ENCODE data around the gene AUP1.
A peak's percentile ranks its signal among the peaks of the same experiment; 100 is the strongest.

AUP1 gene

GRCh38 chr2:74533464-74533863, 4.0 kb upstream of the AUP1 start:
- DNase-seq = no peak

- no peak for DNase-seq
Observed at GRCh38 chr2:74532222-74532621, 2.7 kb upstream of the AUP1 start.

DNA sequence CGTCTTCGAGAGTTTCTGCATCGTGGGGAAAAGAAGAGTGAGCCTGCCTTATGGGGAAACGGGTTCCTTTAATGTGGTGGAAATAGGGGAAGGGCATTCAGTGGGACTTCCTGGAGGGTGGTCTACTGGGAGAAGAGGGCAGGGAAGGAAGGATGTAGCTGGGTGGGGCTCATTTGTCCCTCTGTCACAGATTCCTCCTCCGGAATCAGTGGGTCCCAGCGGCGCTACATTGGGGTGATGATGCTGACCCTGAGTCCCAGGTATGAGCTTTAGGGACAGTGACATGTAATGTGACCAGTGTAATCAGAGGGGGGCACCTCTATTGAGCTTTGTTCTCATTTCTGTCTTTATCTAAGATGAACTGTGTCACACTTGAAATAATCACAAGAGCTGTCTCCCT, 2.2 kb upstream of the AUP1 start:
- no peak for DNase-seq

GRCh38 chr2:74530239-74531187, 1.0 kb upstream of the AUP1 start:
- peak; percentile 42 for DNase-seq

GRCh38 chr2:74528600-74529356, 728 bp downstream of the AUP1 start:
- no peak for DNase-seq

GRCh38 chr2:74527741-74528140, 1.8 kb downstream of the AUP1 start:
- DNase-seq = no peak

DNA sequence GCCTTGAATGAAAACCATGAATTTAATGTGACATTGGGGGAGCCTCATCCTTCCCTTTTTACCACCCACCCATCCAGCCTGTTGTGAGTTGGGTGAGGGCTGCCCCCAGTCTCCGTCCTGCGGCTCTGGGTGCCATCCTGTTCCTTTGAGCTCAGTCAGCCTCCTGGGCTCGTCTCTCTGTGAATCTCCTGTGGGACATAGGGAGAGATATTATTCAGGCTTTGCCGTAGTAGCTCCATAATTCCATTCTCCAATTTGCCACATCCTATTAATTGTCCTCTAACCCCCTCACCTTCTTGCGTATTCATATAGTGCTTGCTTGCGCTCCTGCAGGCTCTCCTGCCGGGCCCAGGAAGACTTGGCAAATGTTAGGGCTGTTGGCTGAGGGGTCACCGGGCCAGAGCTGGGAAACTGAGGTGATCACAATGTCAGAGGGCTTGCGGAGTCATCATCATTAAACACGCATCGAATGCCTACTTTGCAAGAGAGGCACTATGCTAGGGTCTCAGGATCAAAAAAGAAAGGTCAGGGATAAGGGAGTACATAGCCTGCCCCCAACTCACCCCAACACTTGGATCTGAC, 2.8 kb downstream of the AUP1 start:
- DNase-seq = no peak

- DNase-seq = no peak
Observed at GRCh38 chr2:74525717-74526648, 3.5 kb downstream of the AUP1 start, which contains the start of gene DQX1. DQX1 (minus strand) TSS chr2:74526231; CDS start chr2:74525729, 502 bp downstream.

GRCh38 chr2:74524955-74525716, 4.4 kb downstream of the AUP1 start:
- DNase-seq = no peak

GRCh38 chr2:74524005-74524404, 5.5 kb downstream of the AUP1 start:
- DNase-seq = no peak

DNA sequence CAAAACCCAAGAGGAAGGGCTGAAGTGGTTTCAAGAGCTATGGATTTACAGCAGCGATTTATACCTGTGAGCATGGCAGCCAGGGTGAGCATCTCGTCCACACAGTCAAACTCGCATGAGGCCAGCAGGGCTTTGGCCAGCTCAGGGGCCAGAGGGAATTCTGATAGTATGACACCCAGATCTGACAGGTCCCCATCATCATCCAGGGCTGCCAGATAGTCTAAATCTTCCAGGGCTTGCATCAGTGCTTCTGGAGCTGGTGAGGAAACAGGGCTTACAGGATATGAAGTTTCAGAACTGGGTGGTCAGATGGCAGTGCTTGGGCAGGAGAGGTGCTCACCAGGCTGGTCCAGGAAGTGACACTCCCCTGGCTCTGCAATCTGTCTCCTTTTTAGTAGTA, 7.0 kb downstream of the AUP1 start:
- DNase-seq = no peak

DNA sequence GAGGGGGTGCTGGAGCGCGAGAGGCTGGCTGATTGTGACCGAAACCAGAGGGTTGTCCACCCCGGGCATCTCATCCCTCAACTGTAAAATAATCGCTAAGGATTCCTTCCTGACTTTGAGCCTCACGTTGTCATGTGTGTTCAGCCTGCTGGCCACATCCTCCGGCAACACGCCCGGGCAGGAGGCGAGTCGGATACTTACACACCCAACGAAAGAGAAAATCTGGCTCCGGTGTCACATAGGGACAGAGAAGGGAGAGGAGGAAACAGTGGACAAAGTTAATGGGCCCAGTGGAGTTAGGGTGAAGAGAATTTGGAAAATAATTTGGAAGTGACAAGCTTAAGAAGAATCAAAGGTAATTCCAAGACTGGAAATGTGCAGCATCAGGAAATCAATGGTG, 12.9 kb downstream of the AUP1 start:
- DNase-seq = no peak

- peak; percentile 63 for DNase-seq
Observed at GRCh38 chr2:74515981-74516633, 13.4 kb downstream of the AUP1 start.

GRCh38 chr2:74515271-74515980, 14.1 kb downstream of the AUP1 start:
- DNase-seq = no peak

GRCh38 chr2:74514368-74515270, 14.9 kb downstream of the AUP1 start, which contains the start of gene TLX2:
TLX2 (plus strand) TSS chr2:74514450; CDS start chr2:74514807, 357 bp downstream.
- no peak for DNase-seq

DNA sequence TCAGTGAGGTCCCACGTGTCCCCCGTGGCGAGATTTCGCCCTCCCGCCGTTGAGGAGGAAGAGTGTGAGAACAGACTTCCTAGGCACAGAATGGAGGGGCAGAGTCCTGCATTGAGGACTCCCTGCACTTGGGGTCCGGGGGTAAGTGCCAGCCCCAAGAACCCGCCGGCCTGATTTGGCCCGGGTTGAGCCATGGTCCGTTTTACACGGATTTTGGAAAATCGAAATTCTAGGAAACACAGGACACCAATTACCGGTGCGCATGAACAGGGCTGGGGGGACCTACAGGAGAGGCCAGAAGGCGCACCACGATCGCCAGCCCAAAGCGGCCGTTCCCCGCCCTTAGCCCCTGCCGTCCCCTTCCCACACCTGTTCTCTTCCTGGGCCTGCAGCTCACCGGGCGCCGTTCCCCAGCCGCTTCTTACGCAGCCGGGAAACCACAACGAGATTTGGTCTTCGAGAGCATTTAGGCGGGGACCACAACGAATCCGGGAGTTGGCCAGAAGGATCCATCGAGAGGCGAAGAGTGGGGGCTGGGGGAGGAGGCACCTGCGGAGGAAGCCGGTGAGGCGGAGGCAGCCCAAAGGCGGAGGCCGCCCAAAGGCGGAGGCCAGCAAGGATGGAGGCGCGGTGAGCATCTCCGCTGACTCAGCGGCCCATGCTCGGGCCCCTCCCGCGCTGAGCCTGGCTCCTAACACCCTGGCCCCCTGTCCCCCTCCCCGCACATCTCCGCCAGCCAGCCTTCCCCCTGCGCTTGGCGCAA, 15.7 kb downstream of the AUP1 start:
- no peak for DNase-seq

DNA sequence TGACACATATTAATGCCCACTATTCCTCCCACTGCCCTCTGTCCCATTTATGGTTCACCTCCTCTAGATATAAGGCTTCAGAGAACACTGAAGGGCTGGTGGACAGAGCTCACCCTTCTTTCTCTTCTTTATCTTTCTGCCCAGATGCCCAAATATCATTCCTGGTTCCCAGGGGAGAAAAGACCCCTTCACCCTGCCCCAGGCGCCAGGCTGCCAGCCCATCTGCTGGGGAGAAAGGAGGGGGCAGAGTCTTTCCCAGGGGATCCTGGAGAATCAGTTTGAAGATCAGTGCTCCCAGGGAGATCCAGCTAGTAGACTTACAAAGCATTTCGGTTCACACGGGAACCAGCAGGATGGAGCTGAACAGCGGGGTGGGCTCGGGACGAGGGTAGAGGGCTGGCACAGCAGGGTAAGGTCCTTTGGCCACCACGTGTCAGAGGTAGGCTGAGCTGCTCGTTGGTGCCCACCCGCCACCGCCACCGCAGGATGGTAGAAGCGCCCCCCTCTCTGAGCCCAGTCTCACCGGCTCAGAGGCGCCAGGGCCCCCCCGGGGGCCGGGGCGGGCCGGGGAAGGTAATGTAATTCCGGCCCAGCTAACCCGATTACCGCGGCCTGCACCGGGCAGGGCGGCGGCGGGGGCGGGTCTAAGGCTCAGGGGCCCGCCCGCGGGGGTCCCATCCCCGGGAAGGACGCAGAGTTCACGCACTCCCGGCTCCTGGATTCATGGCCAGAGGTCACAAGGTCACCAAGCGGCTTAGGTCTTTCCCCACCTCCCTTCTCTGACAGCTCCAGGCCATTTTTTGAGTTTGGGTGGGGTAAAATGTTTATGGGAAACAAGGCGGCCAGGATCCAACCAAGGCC, 16.5 kb downstream of the AUP1 start:
- DNase-seq = no peak

Measured in activated gamma-delta T cell treated with Interleukin-2 at 50 U/mL for 16 hours (primary cell).